Neural cell (in vitro differentiated cells): Measurements from ENCODE around the gene RAB21.

Experiments used
- CTCF ChIP-seq: fragments of 450-650 bp; IDR thresholded peaks from 2 replicates; pipeline ENCODE4 v1.5.1; 2014; ENCODE audit warnings: antibody characterized with exemption, mild to moderate bottlenecking, moderate library complexity; ENCODE audit not compliant: poor library complexity, severe bottlenecking
- EP300 ChIP-seq: fragments of 450-650 bp; conservative IDR thresholded peaks from 2 replicates; pipeline ENCODE4 v1.6.1; 2014; ENCODE audit warnings: antibody characterized with exemption, mild to moderate bottlenecking, moderate library complexity; ENCODE audit not compliant: poor library complexity, severe bottlenecking
- EZH2 ChIP-seq: fragments of 200-600, 300-800 bp; shearing (Covaris generic), sonication (generic); IDR thresholded peaks from 2 replicates; pipeline ENCODE4 v1.6.1; 2014; ENCODE audit warnings: antibody characterized with exemption, low read length, borderline replicate concordance, mild to moderate bottlenecking; ENCODE audit not compliant: insufficient read depth, poor library complexity, severe bottlenecking
- MXI1 ChIP-seq: fragments of 450-650 bp; conservative IDR thresholded peaks from 2 replicates; pipeline ENCODE4 v1.6.1; 2014; ENCODE audit warnings: antibody characterized with exemption, mild to moderate bottlenecking; ENCODE audit not compliant: poor library complexity, severe bottlenecking
- POLR2AphosphoS5 ChIP-seq: IDR thresholded peaks from 2 replicates; pipeline ENCODE4 v1.6.1; 2012
- RAD21 ChIP-seq: fragments of 450-650 bp; conservative IDR thresholded peaks from 2 replicates; pipeline ENCODE4 v1.6.1; 2014; ENCODE audit warnings: antibody characterized with exemption, mild to moderate bottlenecking, moderate library complexity
- REST ChIP-seq: IDR thresholded peaks from 2 replicates; pipeline ENCODE4 v1.6.1; 2012; ENCODE audit warnings: borderline replicate concordance
- SMC3 ChIP-seq: fragments of 450-650 bp; conservative IDR thresholded peaks from 2 replicates; pipeline ENCODE4 v1.6.1; 2014; ENCODE audit warnings: antibody characterized with exemption, mild to moderate bottlenecking, moderate library complexity; ENCODE audit not compliant: poor library complexity
- TAF1 ChIP-seq: IDR thresholded peaks from 2 replicates; pipeline ENCODE4 v1.6.1; 2012; ENCODE audit warnings: low read depth

GRCh38 chr12:71730936-71731335 lies 23.7 kb upstream of the RAB21 start:
- TF ChIP-seq REST: no peak
- TF ChIP-seq CTCF: no peak
- TF ChIP-seq EZH2: no peak
- no peak for TF ChIP-seq TAF1
- TF ChIP-seq POLR2AphosphoS5: no peak
- no peak for TF ChIP-seq MXI1
- TF ChIP-seq RAD21: no peak
- TF ChIP-seq EP300: no peak
- no peak for TF ChIP-seq SMC3
